GM21528 (cell line): ENCODE results near the gene ACSL3.
"Not testable (repeated sequence)": the region's sequence is repeated elsewhere in the genome, so short reads cannot be mapped to it uniquely, and the experiment has no call there.

ENCODE experiments used
- ATAC-seq: cut with Tn5 transposase; IDR thresholded peaks from one replicate; pipeline ENCODE4 v1.9.1; 2021; ENCODE audit warnings: mild to moderate bottlenecking, moderate library complexity; ENCODE audit not compliant: unreplicated experiment, low FRiP score

The ACSL3 gene

DNA sequence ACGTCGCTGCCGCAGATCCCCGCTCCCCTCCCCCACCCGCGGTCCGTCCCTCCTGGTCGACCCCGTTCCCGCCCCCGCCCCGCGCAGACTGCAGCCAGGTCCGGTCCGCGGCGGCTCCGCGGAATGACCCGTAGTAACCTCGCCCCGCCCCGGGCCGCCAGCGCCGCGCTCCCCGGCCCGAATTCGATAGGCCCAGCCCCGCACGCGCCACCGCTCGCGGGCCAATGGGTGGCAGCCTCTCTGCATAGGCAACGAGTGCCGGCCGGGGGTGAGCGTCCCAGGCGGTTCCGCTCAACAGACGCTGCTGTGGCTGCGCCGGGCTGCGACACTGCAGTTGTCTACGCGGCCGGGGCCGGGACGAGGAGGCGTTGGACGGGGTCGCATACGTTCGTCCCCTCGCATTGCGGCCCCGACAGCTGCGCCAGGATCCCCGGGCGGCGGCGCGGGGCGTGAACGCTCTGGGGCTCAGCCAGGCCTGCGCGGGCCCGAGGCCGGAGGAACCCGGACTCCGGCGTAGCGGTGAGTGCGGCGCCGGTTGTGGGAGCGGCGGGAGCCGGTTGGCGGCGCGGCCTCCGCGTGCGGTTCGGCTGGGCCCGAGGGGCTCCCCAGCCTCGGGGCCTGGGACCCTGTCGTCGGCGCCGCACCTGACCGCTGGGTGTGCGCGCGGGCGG lies at the start of gene ACSL3:
ACSL3 (plus strand) TSS at position 297 of the 671 bp plus-strand sequence. CDS start 47,737 bp downstream, outside the sequence.
- peak; percentile 100 for ATAC-seq

- ATAC-seq, result no peak
Measured at GRCh38 chr2:222811828-222812227, 49.0 kb upstream of the ACSL3 start.

- ATAC-seq, result peak; percentile 94
Measured at GRCh38 chr2:222813177-222813843, 47.5 kb upstream of the ACSL3 start.

DNA sequence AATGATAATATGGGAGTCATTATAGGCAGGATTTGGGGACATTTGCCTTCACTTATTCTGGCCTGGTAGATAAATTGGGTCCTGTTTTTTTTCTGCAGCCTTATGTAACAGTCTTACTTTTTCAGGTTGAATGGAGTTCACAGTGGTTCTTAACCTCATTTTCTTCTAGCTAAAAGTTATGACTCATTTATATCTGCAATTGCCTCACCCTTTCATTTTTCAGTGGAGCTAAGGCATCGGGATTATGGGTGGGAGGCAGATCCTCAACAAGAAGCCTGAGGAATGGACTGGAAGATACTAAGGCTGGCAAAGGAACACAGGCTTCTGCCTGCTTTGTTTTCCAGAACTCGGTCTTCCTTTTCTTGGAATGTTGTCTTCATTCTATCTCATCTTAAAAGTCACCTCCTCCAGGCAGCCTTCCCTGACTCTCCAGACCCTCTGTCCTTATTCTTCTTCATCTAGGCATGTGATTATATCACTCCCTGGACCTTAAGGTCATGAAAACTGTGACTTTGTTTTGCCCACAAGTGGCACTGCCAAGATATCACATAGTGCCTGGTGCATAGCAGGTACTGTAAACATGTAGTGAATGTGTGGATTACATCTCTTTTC lies 41.0 kb upstream of the ACSL3 start:
- no peak for ATAC-seq

- ATAC-seq, result no peak
Measured at GRCh38 chr2:222823183-222823930, 37.5 kb upstream of the ACSL3 start.

- no peak for ATAC-seq
Measured at GRCh38 chr2:222825031-222825430, 35.8 kb upstream of the ACSL3 start.

DNA sequence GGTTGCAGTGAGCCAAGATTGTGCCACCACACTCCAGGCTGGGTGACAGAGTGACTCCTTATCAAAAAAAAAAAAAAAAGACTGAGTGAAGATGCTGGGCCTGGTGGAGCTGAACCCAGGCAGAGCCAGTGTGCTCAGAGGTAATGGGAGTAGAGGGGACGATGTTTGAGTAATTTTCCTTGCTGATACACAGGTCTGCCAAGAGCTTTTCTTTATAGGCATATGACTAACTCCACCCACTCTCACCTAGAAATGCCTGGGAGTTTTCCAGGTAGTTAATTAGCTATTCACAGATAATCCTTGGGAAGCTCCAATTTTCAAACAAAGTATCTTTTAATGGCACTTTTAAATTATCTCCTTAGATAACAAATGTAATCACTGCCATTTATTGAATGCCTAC lies 33.4 kb upstream of the ACSL3 start:
- no peak for ATAC-seq

GRCh38 chr2:222828572-222828971 lies 32.3 kb upstream of the ACSL3 start:
- ATAC-seq, result no peak

DNA sequence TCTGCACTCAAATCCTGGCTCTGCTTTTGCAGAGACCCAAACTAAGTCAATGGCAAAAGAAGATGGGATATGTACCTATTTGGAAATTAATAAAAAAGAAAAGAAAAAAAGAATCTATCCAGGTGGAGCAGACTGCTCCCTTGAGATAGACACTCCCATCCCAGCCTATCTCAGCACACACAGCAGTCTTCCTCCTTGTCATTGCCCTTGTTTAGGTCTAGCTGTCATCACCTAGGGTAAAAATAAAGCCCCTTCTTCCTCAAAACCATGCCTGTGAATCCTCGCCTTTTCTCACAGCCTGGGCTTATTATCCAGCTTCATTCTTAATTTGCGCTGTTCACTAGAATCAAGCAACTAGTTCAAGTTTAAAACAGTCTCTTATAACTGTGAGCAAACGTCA lies 30.7 kb upstream of the ACSL3 start:
- no peak for ATAC-seq

DNA sequence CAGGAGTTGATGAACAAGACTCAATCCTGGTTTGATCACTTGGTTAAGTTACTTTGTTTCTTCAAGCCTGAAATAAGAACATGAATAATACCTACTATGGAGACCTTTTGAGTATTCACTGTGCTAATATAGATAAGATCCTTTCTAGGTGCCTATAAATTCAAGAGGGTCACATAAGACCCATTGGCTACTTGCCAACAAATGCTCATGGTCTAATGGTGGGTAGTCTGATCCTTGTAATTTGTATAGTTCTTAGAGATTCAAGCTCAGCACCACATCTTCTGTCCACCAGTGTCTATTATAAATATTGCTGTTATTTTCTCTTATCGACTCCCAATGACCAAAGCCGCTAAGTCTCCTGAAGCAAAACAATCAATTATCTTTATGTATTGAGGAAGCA lies 27.4 kb upstream of the ACSL3 start:
- ATAC-seq, result no peak

- no peak for ATAC-seq
Measured at GRCh38 chr2:222835143-222835822, 25.6 kb upstream of the ACSL3 start.

GRCh38 chr2:222835823-222836151 lies 25.0 kb upstream of the ACSL3 start:
- ATAC-seq, result no peak

DNA sequence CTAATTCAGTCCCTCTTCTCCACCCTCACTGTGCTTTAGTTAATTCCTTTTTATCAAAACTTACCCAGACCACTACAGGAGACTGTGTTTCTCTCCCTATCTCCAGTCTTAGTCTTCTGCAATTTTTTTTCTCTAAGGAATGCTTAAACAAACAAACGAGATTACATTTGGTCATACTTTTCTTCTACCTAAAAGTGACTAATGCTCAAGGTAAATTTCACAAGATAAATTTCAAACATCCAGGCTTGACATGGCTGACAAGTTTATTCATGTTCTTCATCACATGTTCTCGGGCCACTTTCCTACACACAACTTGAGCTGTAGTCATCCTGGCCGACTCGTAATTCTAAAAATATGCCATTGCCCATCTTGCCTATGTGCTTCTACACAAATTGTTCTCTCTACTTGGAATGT lies 23.2 kb upstream of the ACSL3 start:
- no peak for ATAC-seq

- ATAC-seq, result no peak
Measured at GRCh38 chr2:222840060-222840802, 20.6 kb upstream of the ACSL3 start.

- no peak for ATAC-seq
Measured at GRCh38 chr2:222842491-222843174, 18.2 kb upstream of the ACSL3 start.

DNA sequence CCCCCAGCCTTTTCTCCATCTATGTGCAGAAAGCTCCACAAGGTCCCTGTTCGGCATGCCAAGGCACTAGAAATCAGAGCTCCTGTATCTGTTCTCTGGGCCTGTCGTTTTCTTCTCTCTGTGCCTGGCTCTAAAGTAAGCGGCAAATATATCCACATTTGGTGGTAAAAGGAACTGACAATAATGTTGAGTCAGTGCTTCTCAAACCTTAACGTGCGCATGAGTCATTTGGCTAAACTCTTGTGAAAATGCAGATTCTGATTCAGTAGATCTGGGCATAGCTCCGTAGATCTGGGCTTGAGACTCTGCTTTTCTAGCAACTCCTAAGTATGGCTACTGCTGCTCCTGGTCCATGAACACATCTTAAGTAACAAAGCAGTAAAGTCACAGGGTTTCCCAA lies 16.5 kb upstream of the ACSL3 start:
- no peak for ATAC-seq

DNA sequence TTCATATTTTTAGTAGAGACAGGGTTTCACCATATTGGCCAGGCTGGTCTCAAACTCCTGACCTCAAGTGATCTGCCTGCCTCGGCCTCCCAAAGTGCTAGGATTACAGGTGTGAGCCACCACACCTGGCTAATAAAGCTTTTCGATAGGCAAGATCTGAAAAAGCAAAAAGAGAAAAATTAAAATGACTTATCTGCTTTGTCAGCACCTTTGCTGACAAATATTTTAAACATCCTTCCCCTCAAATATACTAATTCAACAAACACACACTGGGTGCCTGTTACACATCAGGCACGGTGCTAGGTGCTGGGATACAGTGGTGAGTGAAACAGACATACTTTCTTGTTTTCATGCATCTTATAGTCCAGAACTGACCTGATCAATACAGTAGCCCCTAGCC lies 15.5 kb upstream of the ACSL3 start:
- not testable (repeated sequence) for ATAC-seq

GRCh38 chr2:222846003-222846402 lies 14.8 kb upstream of the ACSL3 start:
- no peak for ATAC-seq

DNA sequence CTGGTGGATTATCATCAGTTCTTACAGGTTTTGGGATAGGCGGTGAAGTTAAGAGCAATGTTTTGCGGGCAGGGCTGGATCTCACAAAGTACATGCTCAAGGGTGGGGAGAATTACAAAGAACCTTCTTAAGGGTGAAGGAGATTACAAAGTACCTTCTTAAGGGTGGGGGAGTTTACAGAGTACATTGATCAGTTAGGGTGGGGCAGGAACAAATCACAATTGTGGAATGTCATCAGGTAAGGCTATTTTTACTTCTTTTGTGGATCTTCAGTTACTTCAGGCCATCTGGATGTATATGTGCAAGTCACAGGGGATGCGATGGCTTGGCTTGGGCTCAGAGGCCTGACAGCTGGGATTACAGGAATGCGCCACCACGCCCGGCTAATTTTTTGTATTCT lies 12.8 kb upstream of the ACSL3 start:
- ATAC-seq, result not testable (repeated sequence)
